MCF 10A (cell line): ENCODE measurements around the gene HSCB. TPM values are rescaled to one million over a fixed set of nuclear protein-coding genes. Genes with fewer than 3 reads are reported as not detected.
A peak's percentile ranks its signal among the peaks of the same experiment; 100 is the strongest.
"Not testable (repeated sequence)": the region's sequence is repeated elsewhere in the genome, so short reads cannot be mapped to it uniquely, and the experiment has no call there.

ENCODE experiments used
- BruUV-seq: library from RNA; stranded (reverse); fragments of 400-500 nt; replicated peaks from 2 replicates; lab custom pipeline; 2021; lab: Mats Ljungman, UMichigan
- CTCF ChIA-PET: fragments of 300-600 bp; sonication (Branson Sonifier 250); formaldehyde crosslinking; extraction: SDS; loops from one replicate; lab custom pipeline; 2021; ENCODE audit warnings: antibody characterized with exemption, inconsistent platforms; lab: Yijun Ruan, JAX
- POLR2A ChIA-PET: fragments of 300-600, 350-650 bp; sonication (Branson Sonifier 250); formaldehyde crosslinking; extraction: SDS; loops from one replicate; lab custom pipeline; 2020; ENCODE audit warnings: antibody characterized with exemption, inconsistent platforms; lab: Yijun Ruan, JAX
- DNase-seq: peaks from one replicate; pipeline ENCODE4 v3.0.0-alpha.2; 2018; ENCODE audit not compliant: unreplicated experiment
- H3K27ac Mint-ChIP-seq: one replicate; pipeline ENCODE4 v1.8.0; 2022; ENCODE audit warnings: mild to moderate bottlenecking, low read depth, mixed read lengths; ENCODE audit not compliant: unreplicated experiment
- H3K27me3 Mint-ChIP-seq: one replicate; pipeline ENCODE4 v1.8.0; 2022; ENCODE audit warnings: mixed read lengths; ENCODE audit not compliant: insufficient read depth, unreplicated experiment
- H3K36me3 Mint-ChIP-seq: one replicate; pipeline ENCODE4 v1.8.0; 2022; ENCODE audit warnings: mild to moderate bottlenecking, moderate library complexity, mixed read lengths; ENCODE audit not compliant: insufficient read depth, unreplicated experiment
- H3K4me1 Mint-ChIP-seq: one replicate; pipeline ENCODE4 v1.8.0; 2022; ENCODE audit warnings: mixed read lengths; ENCODE audit not compliant: insufficient read depth, unreplicated experiment
- H3K4me3 Mint-ChIP-seq: one replicate; pipeline ENCODE4 v1.8.0; 2022; ENCODE audit warnings: mild to moderate bottlenecking, moderate library complexity, mixed read lengths; ENCODE audit not compliant: unreplicated experiment
- H3K9me3 Mint-ChIP-seq: one replicate; pipeline ENCODE4 v1.8.0; 2022; ENCODE audit warnings: mixed read lengths; ENCODE audit not compliant: unreplicated experiment
- intact Hi-C: fragments of 100-400 bp; cut with micrococcal nuclease; formaldehyde crosslinking; loops from 2 replicates; pipeline ENCODE4 v1.14.1; 2022
- total RNA-seq: library from RNA; stranded (reverse); gene quantifications from 2 replicates; pipeline ENCODE4 v1.2.3, GENCODE V29; 2022
- TF ChIP-seq, protein P1 (sequence below): fragments of 200-600 bp; IDR thresholded peaks from one replicate; pipeline ENCODE4 v1.8.0; 2022; ENCODE audit warnings: antibody characterized with exemption, mild to moderate bottlenecking; ENCODE audit not compliant: unreplicated experiment

Gene HSCB
- total RNA-seq, 1 experiment from 2014 or later = 19.3 TPM

DNA sequence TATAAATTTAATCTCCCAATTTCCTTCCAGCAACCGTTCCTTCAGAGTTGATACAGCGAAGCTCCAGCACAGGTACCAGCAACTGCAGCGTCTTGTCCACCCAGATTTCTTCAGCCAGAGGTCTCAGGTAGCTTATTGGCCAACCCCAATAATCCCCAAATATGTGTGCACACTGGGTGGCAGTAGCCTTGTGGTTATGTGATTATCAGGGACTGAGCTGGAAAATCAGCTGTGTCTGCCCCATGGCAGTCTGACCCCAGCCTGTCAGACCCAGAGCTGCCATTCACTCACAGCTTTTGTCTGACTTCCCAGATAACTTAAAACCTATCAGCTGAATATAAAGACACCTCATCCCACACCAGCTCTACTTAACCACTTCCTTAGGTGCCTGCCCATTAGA is 2.0 kb downstream of the HSCB start:
- POLR2A ChIA-PET = interaction anchor here (1.5 to 5.5 kb wide), 2 partner anchors 29 to 56 kb away, joined by 19 to 47 read pairs; partner anchors contain the start of genes CCDC117 and XBP1
- CTCF ChIA-PET = interaction anchor here (0.7 to 1.0 kb wide), 2 partner anchors 29 to 86 kb away, joined by 4 to 5 read pairs; no protein-coding TSS in a partner anchor
- intact Hi-C loops = loop anchor here (2.0 kb wide), 2 partner anchors 31 to 55 kb away; no protein-coding TSS in a partner anchor
- Mint-ChIP-seq H3K27me3 (no peaks in the 10 kb centered on the region), H3K4me1 (peaks cover 15% of the 10 kb centered on the region), H3K36me3 (peaks cover 53% of the 10 kb centered on the region), H3K27ac (peak overlapping the region; percentile 46), H3K9me3 (no peaks in the 10 kb centered on the region), H3K4me3 (peak overlapping the region; percentile 93)
- no TSS peak for BruUV-seq
- TF ChIP-seq, protein P1, sequence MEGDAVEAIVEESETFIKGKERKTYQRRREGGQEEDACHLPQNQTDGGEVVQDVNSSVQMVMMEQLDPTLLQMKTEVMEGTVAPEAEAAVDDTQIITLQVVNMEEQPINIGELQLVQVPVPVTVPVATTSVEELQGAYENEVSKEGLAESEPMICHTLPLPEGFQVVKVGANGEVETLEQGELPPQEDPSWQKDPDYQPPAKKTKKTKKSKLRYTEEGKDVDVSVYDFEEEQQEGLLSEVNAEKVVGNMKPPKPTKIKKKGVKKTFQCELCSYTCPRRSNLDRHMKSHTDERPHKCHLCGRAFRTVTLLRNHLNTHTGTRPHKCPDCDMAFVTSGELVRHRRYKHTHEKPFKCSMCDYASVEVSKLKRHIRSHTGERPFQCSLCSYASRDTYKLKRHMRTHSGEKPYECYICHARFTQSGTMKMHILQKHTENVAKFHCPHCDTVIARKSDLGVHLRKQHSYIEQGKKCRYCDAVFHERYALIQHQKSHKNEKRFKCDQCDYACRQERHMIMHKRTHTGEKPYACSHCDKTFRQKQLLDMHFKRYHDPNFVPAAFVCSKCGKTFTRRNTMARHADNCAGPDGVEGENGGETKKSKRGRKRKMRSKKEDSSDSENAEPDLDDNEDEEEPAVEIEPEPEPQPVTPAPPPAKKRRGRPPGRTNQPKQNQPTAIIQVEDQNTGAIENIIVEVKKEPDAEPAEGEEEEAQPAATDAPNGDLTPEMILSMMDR = no peak
- DNase-seq = no peak

DNA sequence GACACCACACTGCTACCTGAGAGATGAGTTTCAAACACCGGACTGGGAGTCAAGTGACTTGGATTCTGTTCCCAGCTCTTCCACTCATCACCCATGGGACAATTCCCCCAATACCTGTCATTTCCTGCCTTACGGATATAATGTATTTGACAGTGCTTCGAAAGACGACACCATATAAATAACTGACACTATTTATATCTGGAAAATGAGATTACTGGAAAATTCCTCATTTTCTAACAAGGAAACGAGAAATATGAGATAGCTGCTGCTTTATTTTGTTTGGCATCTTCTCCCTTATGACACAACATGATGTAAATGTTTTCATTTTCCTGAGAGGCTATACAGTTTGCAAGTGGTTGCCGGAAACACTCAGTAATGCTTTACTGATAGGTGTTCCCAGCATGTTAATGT is 8.6 kb downstream of the HSCB start:
- POLR2A ChIA-PET = interaction anchor here (0.6 to 2.4 kb wide), 4 partner anchors 9 to 697 kb away, joined by 3 to 6 read pairs (median 5); partner anchors contain the start of genes CCDC117, CHEK2, HSCB and XBP1
- intact Hi-C loops = no loop called here

DNA sequence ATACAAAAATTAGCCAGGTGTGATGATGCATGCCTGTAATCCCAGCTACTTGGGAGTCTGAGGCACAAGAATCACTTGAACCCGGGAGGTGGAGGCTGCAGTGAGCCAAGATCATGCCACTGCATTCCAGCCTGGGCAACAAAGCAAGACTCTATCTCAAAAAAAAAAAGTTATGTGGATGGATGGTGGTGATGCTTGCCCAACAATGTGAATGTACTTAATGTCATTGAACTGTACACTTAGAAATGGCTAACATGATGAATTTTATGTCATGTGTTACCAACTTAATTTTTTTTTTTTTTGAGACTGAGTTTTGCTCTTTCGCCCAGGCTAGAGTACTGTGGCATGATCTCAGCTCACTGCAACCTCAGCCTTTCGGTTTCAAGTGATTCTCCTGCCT is 12.7 kb downstream of the HSCB start:
- CTCF ChIA-PET, H3K27me3 Mint-ChIP-seq, H3K27ac Mint-ChIP-seq, H3K4me1 Mint-ChIP-seq, intact Hi-C loops, BruUV-seq, DNase-seq, H3K4me3 Mint-ChIP-seq, H3K9me3 Mint-ChIP-seq: not testable (repeated sequence)
- H3K36me3 Mint-ChIP-seq = peaks cover 22% of the 10 kb centered on the region
- POLR2A ChIA-PET = interaction anchor here (0.8 to 1.5 kb wide), 3 partner anchors 10 to 19 kb away, joined by 3 to 6 read pairs (median 4); partner anchors contain the start of gene CCDC117

More for the DNA sequence above, 8.6 kb downstream of the HSCB start:
- DNase-seq = peak; percentile 73
- Mint-ChIP-seq H3K4me1 (peaks cover 6% of the 10 kb centered on the region), H3K9me3 (no peaks in the 10 kb centered on the region), H3K27ac (peak overlapping the region; percentile 46), H3K4me3 (no peak overlapping the region), H3K27me3 (no peaks in the 10 kb centered on the region), H3K36me3 (peaks cover 60% of the 10 kb centered on the region)
- CTCF ChIA-PET = interaction anchor here (0.5 to 1.0 kb wide), 2 partner anchors 11 to 424 kb away, joined by 3 read pairs; no protein-coding TSS in a partner anchor
- TF ChIP-seq, protein P1 = no peak
- no TSS peak for BruUV-seq

DNA sequence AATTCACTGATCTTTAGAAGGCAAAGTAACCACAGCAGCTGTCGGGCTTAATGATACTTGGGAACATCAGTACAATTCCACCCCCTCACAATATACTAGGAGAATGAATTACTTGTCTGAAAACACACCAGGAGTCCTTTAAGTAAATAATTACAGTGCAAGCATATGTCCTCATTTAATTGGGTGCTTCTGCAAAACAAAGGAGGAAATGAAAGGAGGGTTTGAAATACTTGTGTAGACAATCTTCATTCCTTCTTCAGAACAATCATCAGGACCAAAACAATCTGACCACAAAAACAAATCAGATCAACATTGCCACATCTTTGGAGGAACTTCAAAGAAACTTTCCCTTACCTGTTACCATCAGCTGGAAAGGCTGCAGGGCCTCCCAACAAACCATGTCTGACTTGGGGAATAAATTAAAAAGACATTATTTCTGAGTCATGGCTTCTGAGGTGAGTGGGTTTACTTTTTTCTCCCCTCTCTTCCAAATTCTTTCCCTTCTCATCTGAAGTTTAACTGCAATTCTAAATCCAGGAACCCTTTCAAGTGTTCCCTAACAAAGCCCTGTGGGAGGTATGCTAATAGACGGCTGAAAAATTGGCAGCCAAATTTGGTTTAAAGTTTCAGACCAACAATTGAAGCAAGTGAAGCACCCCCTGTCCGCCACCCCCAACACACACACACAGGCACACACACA is 18.2 kb downstream of the HSCB start:
- ChIA-PET POLR2A (interaction anchor here (0.9 kb wide), 1 partner anchor 13 kb away, joined by 5 read pairs; the partner anchor contains the start of gene CCDC117), CTCF (no interaction called here)
- Mint-ChIP-seq H3K4me1 (no peaks in the 10 kb centered on the region), H3K9me3 (no peaks in the 10 kb centered on the region), H3K36me3 (peaks cover 5% of the 10 kb centered on the region), H3K4me3 (no peak overlapping the region), H3K27me3 (no peaks in the 10 kb centered on the region), H3K27ac (no peak overlapping the region)
- no TSS peak for BruUV-seq
- DNase-seq = no peak
- TF ChIP-seq, protein P1 = no peak
- intact Hi-C loops = no loop called here
